ENCODE data around the gene SFN. TPM values are rescaled to one million over a fixed set of nuclear protein-coding genes. Genes with fewer than 3 reads are reported as not detected.

Gene SFN
- 0.99 TPM for total RNA-seq

GRCh38 chr1:26862781-26863684 lies at the start of gene SFN:
TSS of gene SFN (plus strand) at chr1:26863149. CDS start at chr1:26863213, 64 bp downstream.

GRCh38 chr1:26826261-26827105 lies 36.5 kb upstream of the SFN start, which contains the start of gene ZDHHC18:
TSS of gene ZDHHC18 (plus strand) at chr1:26826688. CDS start at chr1:26826805, 117 bp downstream.

GRCh38 chr1:26889551-26890466 lies 26.9 kb downstream of the SFN start, which contains the start of gene GPN2:
TSS of gene GPN2 (minus strand) at chr1:26890283. CDS start at chr1:26890096, 187 bp downstream.

GRCh38 chr1:26900001-26900814 lies 37.3 kb downstream of the SFN start, which contains the start of gene GPATCH3:
TSS of gene GPATCH3 (minus strand) at chr1:26900467. CDS start at chr1:26900442, 25 bp downstream.

Small RNAs within 50 kb of the gene (small RNA-seq; reads per million reads assigned to genes)
- gene RN7SL165P (ENCODE audit: low replicate concordance) = not detected

Other genes with a start within 250 kb of the SFN start
- 76.7 TPM for gene ARID1A, start 167.1 kb upstream of the SFN start, total RNA-seq
- gene PIGV, start 75.2 kb upstream of the SFN start, total RNA-seq = 15.1 TPM
- gene ZDHHC18, start 36.5 kb upstream of the SFN start, total RNA-seq = 12.8 TPM
- 16.8 TPM for gene GPN2, start 27.1 kb downstream of the SFN start, total RNA-seq
- 15.7 TPM for gene GPATCH3, start 37.3 kb downstream of the SFN start, total RNA-seq
- gene NR0B2, start 50.8 kb downstream of the SFN start, total RNA-seq = 16.1 TPM
- gene NUDC, start 58.6 kb downstream of the SFN start, total RNA-seq = 32.5 TPM
- 8.9 TPM for gene KDF1, start 97.3 kb downstream of the SFN start, total RNA-seq
- gene TRNP1, start 130.5 kb downstream of the SFN start, total RNA-seq = 4.4 TPM
- 4.6 TPM for gene TENT5B, start 149.7 kb downstream of the SFN start, total RNA-seq

Data from metanephros (tissue), 2 donors.